Rectal smooth muscle tissue (tissue), 1 donor: Measurements from ENCODE around the gene CES2.

ENCODE experiments used
- H3K27ac ChIP-seq: one replicate; pipeline ENCODE4 v1.7.0; 2013; ENCODE audit warnings: low read depth, low read length, inconsistent platforms
- H3K27me3 ChIP-seq: one replicate; pipeline ENCODE4 v1.7.0; 2013; ENCODE audit warnings: low read length; ENCODE audit not compliant: control insufficient read depth, insufficient read depth
- H3K36me3 ChIP-seq: one replicate; pipeline ENCODE4 v1.7.0; 2013; ENCODE audit warnings: low read length; ENCODE audit not compliant: control insufficient read depth, insufficient read depth
- H3K4me1 ChIP-seq: one replicate; pipeline ENCODE4 v1.7.0; 2013; ENCODE audit warnings: low read length; ENCODE audit not compliant: control insufficient read depth, insufficient read depth
- H3K4me3 ChIP-seq: one replicate; pipeline ENCODE4 v1.7.0; 2013; ENCODE audit warnings: low read length
- H3K9ac ChIP-seq: one replicate; pipeline ENCODE4 v1.7.0; 2013; ENCODE audit warnings: low read length

Gene CES2

DNA sequence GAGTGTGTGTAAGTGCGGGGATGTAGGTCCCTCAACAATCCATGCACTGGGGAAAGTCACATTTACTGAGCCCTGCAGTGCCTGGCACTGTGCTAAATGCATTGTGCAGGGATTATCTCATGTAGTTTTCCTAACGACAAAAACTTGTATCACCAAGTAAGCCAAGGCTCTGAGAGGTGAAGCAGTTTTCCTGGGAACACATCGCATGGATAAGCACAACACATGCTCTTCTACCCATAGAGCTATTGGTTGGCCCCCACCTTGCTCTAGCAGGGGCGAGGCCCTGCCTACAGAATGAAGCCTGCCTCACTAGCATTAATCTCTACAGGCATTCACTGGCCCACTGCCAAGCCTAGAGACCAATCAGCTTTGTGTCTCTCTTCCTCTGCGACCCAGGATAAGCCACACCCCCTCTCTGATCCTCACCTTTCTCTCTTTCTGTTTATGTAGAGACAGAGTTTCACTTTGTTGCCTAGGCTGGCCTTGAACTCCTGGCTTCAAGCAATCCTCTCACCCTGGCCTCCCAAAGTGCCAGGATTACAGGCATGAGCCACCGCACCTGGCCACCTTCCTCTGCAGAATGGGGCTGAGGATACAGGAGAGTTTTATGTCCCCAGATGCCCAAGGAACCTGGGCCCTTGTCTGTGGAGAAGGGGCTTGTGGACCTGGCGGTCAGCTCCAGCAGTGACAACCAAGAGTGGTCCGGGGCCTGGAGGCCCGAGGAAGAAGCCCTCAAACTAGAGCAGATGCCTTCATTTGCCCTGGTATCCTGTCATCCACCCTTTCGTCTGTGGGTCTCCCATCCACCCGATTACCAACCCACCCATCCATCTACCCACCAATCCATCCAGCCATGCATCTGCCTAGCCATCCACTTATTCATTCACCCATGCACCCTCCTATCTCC, 29.4 kb upstream of the CES2 start:
- H3K27ac ChIP-seq, result peak overlapping the region; percentile 34
- H3K4me3 ChIP-seq, result peak overlapping the region; percentile 2
- no peak overlapping the region for H3K9ac ChIP-seq
- H3K4me1 ChIP-seq, result peaks cover 38% of the 10 kb centered on the region
- H3K27me3 ChIP-seq, result no peaks in the 10 kb centered on the region
- H3K36me3 ChIP-seq, result no peaks in the 10 kb centered on the region

DNA sequence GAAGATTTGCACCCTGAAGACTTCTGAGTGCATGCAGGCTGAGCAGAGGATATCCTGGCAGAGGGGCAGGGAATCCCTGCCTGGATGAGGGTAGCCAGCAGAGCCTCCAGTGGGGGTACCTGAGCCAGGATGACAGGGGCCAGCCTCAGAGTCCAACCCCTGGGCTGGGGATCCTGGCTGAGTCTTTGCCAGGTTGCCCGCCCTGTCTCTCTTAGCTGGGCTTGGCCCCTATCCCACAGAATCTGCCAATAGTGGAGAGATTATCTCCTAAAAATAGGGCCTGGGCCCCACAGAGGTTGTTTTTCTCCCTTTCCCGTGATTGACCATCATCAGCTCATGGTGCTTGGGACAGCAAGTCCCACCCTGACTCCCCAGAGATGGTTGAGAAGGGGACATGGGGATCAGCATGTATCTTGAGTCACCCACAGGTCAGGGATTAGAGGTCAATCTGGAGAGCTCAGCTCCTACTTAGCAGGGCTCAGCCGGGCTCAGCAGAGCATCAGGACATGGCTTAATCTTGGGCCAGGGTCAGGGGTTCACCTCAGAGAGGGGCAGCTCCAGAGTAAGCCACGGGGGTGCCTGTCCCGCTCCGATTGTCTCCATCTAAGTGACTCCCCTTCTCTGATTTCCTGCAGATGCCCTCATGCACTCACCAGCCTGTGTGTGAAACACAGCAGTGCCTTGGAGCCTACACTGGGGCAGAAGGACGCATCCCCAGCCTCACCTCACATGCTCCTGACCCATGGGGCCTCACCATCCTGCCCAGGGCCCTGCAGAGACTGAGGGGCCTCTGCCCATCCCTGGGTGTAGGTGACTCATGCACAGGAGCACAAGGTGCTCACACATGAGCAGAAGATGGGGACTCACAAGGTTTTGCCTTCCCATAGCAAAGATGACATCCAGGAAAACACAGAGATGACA, 28.1 kb upstream of the CES2 start:
- Histone ChIP-seq H3K4me3 (no peak overlapping the region), H3K4me1 (peaks cover 30% of the 10 kb centered on the region), H3K27me3 (no peaks in the 10 kb centered on the region), H3K36me3 (no peaks in the 10 kb centered on the region), H3K9ac (no peak overlapping the region), H3K27ac (no peak overlapping the region)

DNA sequence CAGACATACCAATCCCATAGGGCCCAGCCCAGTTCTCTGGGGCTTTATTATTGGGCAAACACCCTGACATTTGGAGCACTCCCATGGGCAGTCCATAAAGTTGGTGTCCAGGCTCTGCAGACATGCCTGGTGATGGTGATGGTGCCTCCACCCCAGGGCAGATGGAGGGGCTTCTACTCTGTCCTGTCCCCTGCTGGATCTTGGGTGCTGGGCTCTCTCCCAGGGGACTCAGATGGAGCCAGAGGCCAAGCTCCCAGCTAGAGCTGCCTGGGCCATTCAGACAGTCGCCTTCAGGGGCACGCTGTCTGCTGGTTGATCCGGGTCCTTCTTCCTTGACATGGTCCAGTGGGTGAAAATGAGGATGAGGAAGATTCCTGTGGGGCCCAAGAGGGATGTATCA, 27.2 kb upstream of the CES2 start:
- no peaks in the 10 kb centered on the region for H3K36me3 ChIP-seq
- peaks cover 25% of the 10 kb centered on the region for H3K4me1 ChIP-seq
- H3K9ac ChIP-seq, result no peak overlapping the region
- H3K4me3 ChIP-seq, result no peak overlapping the region
- H3K27ac ChIP-seq, result no peak overlapping the region
- H3K27me3 ChIP-seq, result no peaks in the 10 kb centered on the region

DNA sequence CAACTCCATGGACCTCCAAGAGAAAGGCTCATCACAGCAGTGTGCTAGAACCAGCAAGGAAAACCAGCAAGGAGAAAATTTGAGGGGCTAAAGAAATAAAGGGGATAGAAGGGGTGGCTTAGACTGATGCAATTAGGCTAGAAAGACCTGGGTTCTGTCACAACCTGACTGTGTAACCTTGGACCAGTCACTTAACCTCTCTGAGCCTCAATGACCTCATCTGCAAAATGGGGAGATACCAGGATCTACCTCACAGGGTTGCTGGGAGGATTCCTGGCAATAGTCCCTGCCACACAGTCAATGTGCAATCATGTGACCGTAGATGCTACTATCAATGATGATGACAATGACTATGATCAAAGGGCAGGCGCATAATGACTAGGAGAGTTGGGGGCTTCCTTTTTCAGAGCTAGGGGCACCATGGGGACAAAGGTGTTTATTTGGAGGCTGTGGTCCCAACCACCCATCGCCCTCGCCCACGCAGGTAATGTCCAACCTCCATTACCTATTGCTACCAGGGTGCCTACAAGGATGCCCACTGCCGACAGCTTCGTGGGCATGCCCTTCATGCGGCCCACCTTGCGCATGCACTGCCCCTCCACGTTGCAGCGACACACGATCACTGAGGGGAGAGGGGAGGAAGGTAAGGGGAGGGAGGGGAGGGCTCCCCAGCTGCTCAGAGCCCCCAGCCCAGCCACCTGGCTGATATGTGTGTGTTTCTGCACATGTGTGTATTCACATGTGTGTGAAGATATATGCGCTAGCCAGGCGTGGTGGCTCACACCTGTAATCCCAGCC, 26.4 kb upstream of the CES2 start:
- no peaks in the 10 kb centered on the region for H3K36me3 ChIP-seq
- no peak overlapping the region for H3K9ac ChIP-seq
- H3K4me3 ChIP-seq, result no peak overlapping the region
- H3K4me1 ChIP-seq, result peaks cover 18% of the 10 kb centered on the region
- no peak overlapping the region for H3K27ac ChIP-seq
- H3K27me3 ChIP-seq, result no peaks in the 10 kb centered on the region

DNA sequence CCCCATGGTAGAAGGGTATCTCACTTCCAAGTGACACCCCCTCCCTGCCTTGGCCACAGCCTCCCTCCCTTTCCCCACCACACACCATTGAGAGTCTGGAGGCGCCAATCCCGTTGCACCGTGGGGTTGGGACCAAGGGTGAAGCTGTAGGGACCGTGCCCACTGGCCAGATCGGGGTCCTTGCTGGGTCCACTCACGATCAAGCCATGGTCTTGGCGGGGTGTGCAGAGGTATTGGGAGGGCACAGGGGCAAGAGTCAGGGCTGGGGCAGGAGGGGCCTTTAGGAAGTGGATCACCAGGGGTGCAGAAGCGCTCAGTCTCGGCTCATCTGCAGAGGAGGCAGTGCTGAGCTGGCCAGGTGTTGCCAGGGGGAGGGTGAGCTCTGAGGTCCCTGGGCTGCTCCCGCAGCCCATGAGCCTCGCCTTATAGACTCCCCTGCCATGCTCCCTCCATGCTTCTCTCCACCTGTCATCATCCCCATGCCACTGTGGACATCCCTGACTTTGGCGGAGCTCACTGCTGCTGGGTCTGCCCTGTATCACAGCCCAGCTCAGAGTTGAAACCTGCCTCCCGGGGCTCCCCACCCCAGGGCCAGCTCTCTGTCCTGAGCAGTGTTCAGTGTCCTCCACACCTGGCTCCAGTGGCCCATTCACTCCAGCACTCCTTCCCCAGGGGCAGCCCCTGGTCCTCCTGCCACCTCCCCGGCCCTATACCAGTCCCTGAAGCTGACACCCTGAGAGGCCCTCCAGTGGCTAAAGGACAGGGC, 25.0 kb upstream of the CES2 start:
- Histone ChIP-seq H3K27me3 (no peaks in the 10 kb centered on the region), H3K4me3 (no peak overlapping the region), H3K9ac (no peak overlapping the region), H3K36me3 (no peaks in the 10 kb centered on the region), H3K27ac (no peak overlapping the region), H3K4me1 (peaks cover 5% of the 10 kb centered on the region)

DNA sequence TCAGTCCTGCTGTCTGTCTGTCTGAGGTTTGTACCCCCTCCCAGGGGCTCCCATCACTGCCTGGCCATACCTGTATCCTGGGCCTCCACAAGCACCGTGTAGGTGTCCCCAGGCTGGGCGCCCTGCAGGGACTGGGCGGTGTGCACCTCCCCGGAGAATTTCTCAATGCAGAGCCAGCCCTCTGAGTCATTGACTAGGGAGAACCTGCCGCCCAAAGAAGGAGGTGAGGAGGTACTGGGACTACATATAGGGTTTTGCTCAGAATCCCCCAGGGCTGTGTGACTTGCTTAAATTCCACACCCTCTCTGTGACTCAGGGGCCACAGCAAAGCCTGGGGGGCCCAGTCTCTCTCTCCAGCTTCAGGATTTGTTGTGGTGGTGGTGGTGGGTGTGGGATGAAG, 24.2 kb upstream of the CES2 start:
- no peaks in the 10 kb centered on the region for H3K27me3 ChIP-seq
- H3K4me3 ChIP-seq, result no peak overlapping the region
- no peak overlapping the region for H3K27ac ChIP-seq
- no peaks in the 10 kb centered on the region for H3K36me3 ChIP-seq
- no peak overlapping the region for H3K9ac ChIP-seq
- no peaks in the 10 kb centered on the region for H3K4me1 ChIP-seq

DNA sequence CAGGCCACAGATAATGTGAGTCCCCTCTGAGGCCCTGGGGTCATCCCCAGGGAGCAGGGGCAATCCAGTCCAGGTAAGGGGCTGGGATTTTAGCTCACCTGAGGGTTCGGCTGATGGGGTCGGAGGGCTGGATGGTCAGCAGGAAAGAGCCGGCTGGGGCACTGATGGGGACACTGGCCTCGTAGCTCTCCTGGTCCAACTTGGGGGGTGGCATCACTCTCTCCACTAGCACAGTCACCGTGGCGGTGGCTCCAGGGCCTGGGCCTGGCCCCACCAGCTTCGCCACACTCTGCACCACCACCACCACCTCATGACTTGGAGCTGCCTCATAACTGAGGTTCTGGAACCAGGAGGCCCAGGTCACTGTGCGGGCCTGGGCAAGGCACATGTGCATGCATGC, 23.5 kb upstream of the CES2 start:
- Histone ChIP-seq H3K4me3 (no peak overlapping the region), H3K27me3 (no peaks in the 10 kb centered on the region), H3K9ac (no peak overlapping the region), H3K27ac (no peak overlapping the region), H3K36me3 (no peaks in the 10 kb centered on the region), H3K4me1 (no peaks in the 10 kb centered on the region)

DNA sequence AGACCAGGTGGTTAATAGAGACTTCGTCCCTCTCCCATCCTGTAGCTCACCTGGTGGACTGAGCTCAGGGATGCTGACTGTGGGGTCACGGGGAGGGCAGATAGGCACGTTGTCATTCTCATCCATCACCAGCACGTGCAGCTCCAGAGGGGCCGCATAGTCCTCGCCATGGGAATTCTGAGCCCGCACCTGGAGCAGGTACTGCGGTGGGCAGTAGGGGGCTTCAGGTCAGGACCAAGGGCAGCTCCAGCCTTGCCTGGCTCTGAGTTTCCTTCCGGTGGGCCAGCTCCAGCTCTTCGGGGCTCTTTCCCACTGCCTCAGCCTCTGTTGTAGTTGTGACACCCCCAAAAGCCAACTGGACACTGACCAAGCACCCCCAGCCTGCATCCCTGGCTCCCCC, 22.2 kb upstream of the CES2 start:
- no peaks in the 10 kb centered on the region for H3K36me3 ChIP-seq
- no peak overlapping the region for H3K4me3 ChIP-seq
- H3K27ac ChIP-seq, result no peak overlapping the region
- H3K9ac ChIP-seq, result no peak overlapping the region
- no peaks in the 10 kb centered on the region for H3K4me1 ChIP-seq
- no peaks in the 10 kb centered on the region for H3K27me3 ChIP-seq

DNA sequence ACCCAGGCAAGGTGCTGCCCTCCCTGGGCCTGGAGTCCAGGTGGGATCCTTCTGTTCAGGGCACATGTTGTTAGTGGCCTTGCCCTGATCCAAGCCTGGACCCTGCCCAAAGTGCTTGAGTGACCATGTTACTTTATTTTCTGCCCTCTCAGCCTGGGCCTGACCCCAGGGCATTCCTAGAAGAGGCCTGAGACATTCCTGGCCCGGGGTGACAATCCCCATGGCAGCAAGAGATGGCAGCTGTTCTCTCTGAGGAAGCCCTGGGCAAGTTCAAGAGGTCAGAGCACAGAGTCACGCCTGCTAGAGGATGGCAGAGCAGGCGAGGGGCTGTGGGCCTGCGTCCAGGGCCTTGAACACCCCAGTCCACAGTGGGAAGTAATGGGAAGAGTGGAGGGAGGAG, 21.6 kb upstream of the CES2 start:
- Histone ChIP-seq H3K4me3 (no peak overlapping the region), H3K27me3 (no peaks in the 10 kb centered on the region), H3K9ac (no peak overlapping the region), H3K27ac (no peak overlapping the region), H3K4me1 (no peaks in the 10 kb centered on the region), H3K36me3 (no peaks in the 10 kb centered on the region)

DNA sequence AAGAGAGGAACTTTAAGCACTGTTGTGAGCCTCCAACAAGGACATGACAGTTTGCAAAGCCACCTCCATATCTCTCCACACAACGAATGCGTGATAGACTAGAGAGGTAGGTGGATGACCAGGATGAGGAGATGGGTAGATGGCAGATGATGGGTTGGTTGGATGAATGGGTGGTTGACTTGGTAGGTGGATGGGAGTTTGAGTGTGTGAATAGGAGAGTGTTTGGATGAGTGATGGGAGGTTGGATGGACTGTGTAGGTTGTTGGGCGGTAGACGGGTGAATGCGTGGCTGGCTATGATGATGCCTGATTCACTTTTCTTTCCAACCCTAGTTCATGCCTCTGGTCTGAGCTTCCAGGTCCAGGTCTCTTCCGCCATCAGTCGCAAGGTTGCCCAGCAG, 20.8 kb upstream of the CES2 start:
- no peak overlapping the region for H3K4me3 ChIP-seq
- H3K27ac ChIP-seq, result no peak overlapping the region
- H3K36me3 ChIP-seq, result no peaks in the 10 kb centered on the region
- H3K9ac ChIP-seq, result no peak overlapping the region
- no peaks in the 10 kb centered on the region for H3K4me1 ChIP-seq
- H3K27me3 ChIP-seq, result no peaks in the 10 kb centered on the region

DNA sequence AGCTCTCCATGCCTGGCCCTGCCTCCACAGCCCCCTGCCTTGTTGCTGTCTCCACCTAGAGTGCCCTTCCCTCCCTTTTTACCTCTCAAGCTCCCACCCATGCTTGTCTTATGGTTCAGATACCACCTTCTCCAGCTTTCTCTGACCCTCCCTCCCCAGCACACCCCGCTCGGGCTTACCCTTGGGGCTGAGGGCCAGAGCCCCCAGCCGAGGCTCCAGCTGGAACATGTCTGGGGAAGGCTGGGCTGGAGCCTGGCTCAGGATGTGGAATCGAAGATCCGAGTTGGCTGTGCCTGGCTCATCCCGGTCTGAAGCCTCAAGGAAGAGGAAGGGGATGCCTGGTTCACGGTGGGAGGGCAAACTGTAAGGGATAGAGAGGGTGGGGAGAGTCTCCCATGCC, 20.3 kb upstream of the CES2 start:
- H3K27me3 ChIP-seq, result no peaks in the 10 kb centered on the region
- no peaks in the 10 kb centered on the region for H3K36me3 ChIP-seq
- H3K4me1 ChIP-seq, result no peaks in the 10 kb centered on the region
- no peak overlapping the region for H3K27ac ChIP-seq
- H3K4me3 ChIP-seq, result no peak overlapping the region
- H3K9ac ChIP-seq, result no peak overlapping the region
